HepG2 (cell line): ENCODE results near the gene TECTB. TPM values are rescaled to one million over a fixed set of nuclear protein-coding genes. Genes with fewer than 3 reads are reported as not detected.

Experiments
- ATAC-seq: fragments of 200-7000 bp; cut with Tn5 transposase; 3 replicates; pipeline ENCODE4 v1.9.1; 2020; ENCODE audit warnings: mild to moderate bottlenecking, moderate library complexity
- BruUV-seq: library from RNA; stranded (reverse); fragments of 400-500 nt; replicated peaks from 2 replicates; lab custom pipeline; 2021; lab: Mats Ljungman, UMichigan
- CTCF ChIA-PET: fragments of 300-600 bp; formaldehyde crosslinking; extraction: SDS; loops from one replicate; lab custom pipeline; 2021; ENCODE audit warnings: low total read pairs, inconsistent platforms, low intra/inter-chr PET ratio; lab: Yijun Ruan, JAX
- POLR2A ChIA-PET: fragments of 350-600 bp; sonication (Branson Sonifier 250); formaldehyde crosslinking; loops from one replicate; lab custom pipeline; 2020; ENCODE audit warnings: antibody characterized with exemption, inconsistent platforms; lab: Yijun Ruan, JAX
- DNase-seq: peaks from one replicate; pipeline ENCODE4 v3.0.0-alpha.2; 2015; ENCODE audit warnings: low spot score
- FAIRE-seq: peaks from 3 replicates; lab custom pipeline; 2011; peaks lifted over from hg19 to GRCh38; lab: Jason Lieb, UNC
- H2AFZ ChIP-seq: one replicate; pipeline ENCODE4 v1.6.1; 2011; ENCODE audit warnings: low read length, inconsistent platforms
- H3K27ac ChIP-seq: fragments of 300-600 bp; 3 replicates; pipeline ENCODE4 v1.8.0; 2011; ENCODE audit warnings: mixed run types, mild to moderate bottlenecking, mixed read lengths, low read length, inconsistent platforms; ENCODE audit not compliant: insufficient read depth; ENCODE audit errors: extremely low read length
- H3K27me3 ChIP-seq, 2 experiments: fragments of 200-600 bp in 1 of 2; 2 replicates in 1 of 2; 3 replicates in 1 of 2; pipeline versions ENCODE4 v1.6.0 to v1.8.0; 2011; ENCODE audit warnings: low read length in 2 of 2, mild to moderate bottlenecking in 2 of 2, moderate library complexity in 2 of 2, inconsistent platforms in 1 of 2; ENCODE audit not compliant: insufficient read depth in 2 of 2, control insufficient read depth in 1 of 2
- H3K36me3 ChIP-seq, 2 experiments: fragments of 200-600 bp in 1 of 2; replicated peaks in 1 of 2; 2 replicates in 1 of 2; 3 replicates in 1 of 2; pipeline versions ENCODE4 v1.5.1 to v1.8.0; 2011; ENCODE audit warnings: low read length in 2 of 2, inconsistent platforms in 1 of 2; ENCODE audit not compliant: insufficient read depth in 2 of 2, control insufficient read depth in 1 of 2
- H3K4me1 ChIP-seq: 2 replicates; pipeline ENCODE4 v1.5.1; 2012; ENCODE audit warnings: low read length, inconsistent platforms; ENCODE audit not compliant: insufficient read depth
- H3K4me2 ChIP-seq: 2 replicates; pipeline ENCODE4 v1.6.0; 2011; ENCODE audit warnings: low read depth, low read length, inconsistent platforms
- H3K4me3 ChIP-seq, 3 experiments: fragments of 200-600 bp in 1 of 3; sonication (generic), shearing (Covaris generic) in 1 of 3; replicated peaks in 1 of 3; 2 replicates each; pipeline ENCODE4 v1.5.1; 2011 to 2016; ENCODE audit warnings: low read length in 3 of 3, inconsistent platforms in 2 of 3, low read depth in 2 of 3, mild to moderate bottlenecking in 2 of 3, control low read depth in 1 of 3, mixed read lengths in 1 of 3; ENCODE audit not compliant: insufficient read depth in 1 of 3
- H3K79me2 ChIP-seq: one replicate; pipeline ENCODE4 v1.6.1; 2011; ENCODE audit warnings: low read length, inconsistent platforms; ENCODE audit not compliant: insufficient read depth
- H3K9ac ChIP-seq: 2 replicates; pipeline ENCODE4 v1.6.0; 2011; ENCODE audit warnings: mild to moderate bottlenecking, low read depth, low read length, inconsistent platforms; ENCODE audit not compliant: insufficient read depth
- H3K9me3 ChIP-seq: 2 replicates; pipeline ENCODE4 v1.5.1; 2012; ENCODE audit warnings: mild to moderate bottlenecking, low read length
- H4K20me1 ChIP-seq: 2 replicates; pipeline ENCODE4 v1.6.0; 2011; ENCODE audit warnings: inconsistent platforms, mild to moderate bottlenecking, low read length, moderate library complexity; ENCODE audit not compliant: insufficient read depth
- CEBPG ChIP-seq: IDR thresholded peaks from 2 replicates; pipeline ENCODE4 v1.6.1; 2016
- EP300 ChIP-seq, 3 experiments: sonication (generic) in 1 of 3; formaldehyde crosslinking in 1 of 3; IDR thresholded peaks; 2 replicates each; pipeline versions ENCODE4 v1.5.1 to v1.6.1; 2011 to 2020; ENCODE audit warnings: low read depth in 2 of 3, low read length in 2 of 3, borderline replicate concordance in 1 of 3, improper control_type of control experiment in 1 of 3, mild to moderate bottlenecking in 1 of 3, missing genetic modification reagents in 1 of 3, moderate library complexity in 1 of 3
- HNF4A ChIP-seq: sonication (generic); formaldehyde crosslinking; IDR thresholded peaks from 2 replicates; pipeline ENCODE4 v1.4.0; 2020; ENCODE audit warnings: missing genetic modification reagents
- LRRFIP1 ChIP-seq: sonication (generic); formaldehyde crosslinking; conservative IDR thresholded peaks from 2 replicates; pipeline ENCODE4 v1.4.0; 2020; ENCODE audit warnings: missing genetic modification reagents
- MEIS1 ChIP-seq: sonication (generic); formaldehyde crosslinking; IDR thresholded peaks from 2 replicates; pipeline ENCODE4 v1.9.0; 2021; ENCODE audit warnings: mild to moderate bottlenecking, missing genetic modification reagents, moderate library complexity, borderline replicate concordance
- PAWR ChIP-seq: sonication (generic); formaldehyde crosslinking; IDR thresholded peaks from 2 replicates; pipeline ENCODE4 v1.4.0; 2020; ENCODE audit warnings: missing genetic modification reagents, mild to moderate bottlenecking, borderline replicate concordance
- POLR2G ChIP-seq: fragments of 200-400 bp; formaldehyde crosslinking; IDR thresholded peaks from 2 replicates; pipeline ENCODE4 v1.6.1; 2018; ENCODE audit warnings: mild to moderate bottlenecking, low read depth, low read length, moderate library complexity
- SALL1 ChIP-seq: sonication (generic); formaldehyde crosslinking; IDR thresholded peaks from 2 replicates; pipeline ENCODE4 v1.8.0; 2022; ENCODE audit warnings: mild to moderate bottlenecking, missing genetic modification reagents
- SMAD3 ChIP-seq: sonication (generic); formaldehyde crosslinking; IDR thresholded peaks from 2 replicates; pipeline ENCODE4 v1.4.0; 2020; ENCODE audit warnings: missing genetic modification reagents
- SMYD3 ChIP-seq: sonication (generic); formaldehyde crosslinking; IDR thresholded peaks from 2 replicates; pipeline ENCODE4 v1.8.1; 2023; ENCODE audit warnings: mild to moderate bottlenecking, missing genetic modification reagents
- SOX13 ChIP-seq, 3 experiments: fragments of 450-650 bp in 1 of 3; sonication (generic) in 1 of 3; formaldehyde crosslinking in 1 of 3; IDR thresholded peaks in 2 of 3; conservative IDR thresholded peaks in 1 of 3; 2 replicates each; pipeline versions ENCODE4 v1.5.0 to v1.6.1; 2016 to 2020; ENCODE audit warnings: antibody characterized with exemption in 1 of 3, mild to moderate bottlenecking in 1 of 3, missing compliant biosample characterization in 1 of 3, missing genetic modification reagents in 1 of 3, moderate library complexity in 1 of 3
- SSRP1 ChIP-seq: IDR thresholded peaks from 2 replicates; pipeline ENCODE4 v1.6.1; 2016; ENCODE audit warnings: control low read depth
- TBX2 ChIP-seq: sonication (generic); formaldehyde crosslinking; IDR thresholded peaks from 2 replicates; pipeline ENCODE4 v1.5.0; 2020; ENCODE audit warnings: missing genetic modification reagents, mild to moderate bottlenecking, borderline replicate concordance
- ZNF235 ChIP-seq: sonication (generic); formaldehyde crosslinking; IDR thresholded peaks from 2 replicates; pipeline ENCODE4 v1.8.1; 2023; ENCODE audit warnings: mild to moderate bottlenecking, missing genetic modification reagents, borderline replicate concordance
- ZNF317 ChIP-seq: sonication (generic); formaldehyde crosslinking; IDR thresholded peaks from 2 replicates; pipeline ENCODE4 v1.5.0; 2020; ENCODE audit warnings: mild to moderate bottlenecking, missing genetic modification reagents
- ZNF546 ChIP-seq: sonication (generic); formaldehyde crosslinking; conservative IDR thresholded peaks from 2 replicates; pipeline ENCODE4 v1.8.1; 2023; ENCODE audit warnings: mild to moderate bottlenecking, missing genetic modification reagents
- ZNF572 ChIP-seq: sonication (generic); formaldehyde crosslinking; IDR thresholded peaks from 2 replicates; pipeline ENCODE4 v1.5.1; 2020; ENCODE audit warnings: mild to moderate bottlenecking, missing genetic modification reagents
- ZNF678 ChIP-seq: sonication (generic); formaldehyde crosslinking; IDR thresholded peaks from 2 replicates; pipeline ENCODE4 v1.4.0; 2020; ENCODE audit warnings: mild to moderate bottlenecking, missing genetic modification reagents
- ZNF766 ChIP-seq: sonication (generic); formaldehyde crosslinking; IDR thresholded peaks from 2 replicates; pipeline ENCODE4 v1.5.0; 2020; ENCODE audit warnings: missing genetic modification reagents, borderline replicate concordance
- in situ Hi-C: cut with HindIII; loops from 2 replicates; pipeline ENCODE4 v1.10.0; 2017; ENCODE audit warnings: low pct_unique_long_range_greater_than_20kb; ENCODE audit not compliant: extremely low pct_ligation_motif_present
- intact Hi-C: fragments of 100-400 bp; cut with micrococcal nuclease; formaldehyde crosslinking; loops from one replicate; pipeline ENCODE4 v1.10.0; 2022; ENCODE audit not compliant: unreplicated experiment
- polyA plus RNA-seq, 8 experiments: library from polyadenylated mRNA; depleted of rRNA in 3 of 8; stranded (reverse) in 7 of 8; unstranded in 1 of 8; fragments of >200 nt; fragmentation: Illumina TruSeq in 4 of 8; extraction: Trizol in 4 of 8; gene quantifications; 2 replicates each; pipeline versions ENCODE4 v1.2.1 to v1.2.3, GENCODE V29; 2011 to 2016; ENCODE audit warnings: low read depth in 4 of 8, missing spikeins in 1 of 8, mixed read lengths in 1 of 8; ENCODE audit not compliant: insufficient read depth in 1 of 8
- total RNA-seq, 5 experiments: library from RNA; depleted of rRNA; stranded (reverse); fragments of >200 nt; fragmentation: Illumina TruSeq; extraction: Trizol; gene quantifications; 2 replicates each; pipeline ENCODE4 v1.2.3, GENCODE V29; 2016; ENCODE audit warnings: low read depth in 1 of 5
- TF ChIP-seq, protein P1 (sequence below): sonication (generic); formaldehyde crosslinking; IDR thresholded peaks from 2 replicates; pipeline ENCODE4 v1.5.1; 2020; ENCODE audit warnings: missing genetic modification reagents, mild to moderate bottlenecking, borderline replicate concordance

TECTB gene
- total and polyA plus RNA-seq, 2 of the 13 experiments (the other 11 are each of a cell fraction or from before 2014, with no cell fraction given), result 0.78 to 1.8 TPM

DNA sequence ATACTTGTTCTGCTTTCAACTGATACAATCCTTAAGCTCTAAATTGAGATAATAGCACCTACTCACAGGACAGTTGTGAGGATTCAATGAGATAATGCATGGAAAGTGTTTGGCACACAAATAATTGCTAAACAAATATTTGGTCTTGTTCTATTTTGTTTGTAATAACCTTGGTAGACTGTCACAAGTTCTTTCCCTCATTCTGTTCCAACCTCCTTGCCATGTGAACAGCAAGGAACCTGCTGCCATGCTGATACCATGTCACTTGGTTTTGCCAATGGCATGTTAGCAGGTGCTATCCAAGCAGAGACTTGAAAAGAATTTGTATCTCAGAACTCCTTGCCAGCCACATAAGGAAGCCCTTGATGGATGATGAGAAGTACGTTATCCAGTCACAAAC, 24.8 kb upstream of the TECTB start (continued):
- no peak for TF ChIP-seq ZNF678 (CRISPR knock-in tag)
- peak; percentile 18; the same call in 1 of the 2 replicates for TF ChIP-seq SMAD3 (CRISPR knock-in tag)
- TF ChIP-seq ZNF317, result no peak
- TF ChIP-seq SMYD3, result no peak
- TF ChIP-seq SOX13 (IDR thresholded peaks at IDR 0.05), result no peak
- TF ChIP-seq SOX13 (CRISPR knock-in tag; conservative IDR thresholded peaks at IDR 0.05 in 1 of 2, IDR thresholded peaks at IDR 0.05 in 1 of 2), result peak in 1 of 2 experiments; percentile 71; a peak in 2 of 4 replicates
- TF ChIP-seq POLR2G, result no peak
- peak in 1 of 2 experiments; percentile 46; a peak in 2 of 4 replicates for TF ChIP-seq EP300 (IDR thresholded peaks at IDR 0.05; ENCODE audit: low read depth in 2 of 2, low read length in 2 of 2)
- peak; percentile 40; the same call in 1 of the 2 replicates for TF ChIP-seq EP300 (CRISPR knock-in tag; IDR thresholded peaks at IDR 0.05; ENCODE audit: borderline replicate concordance)

- Histone ChIP-seq H4K20me1 (no peaks in the 10 kb centered on the region), H3K4me2 (no peak overlapping the region), H3K4me1 (peaks cover 75% of the 10 kb centered on the region), H2AFZ (no peak overlapping the region), H3K4me3 (no peak overlapping the region), H3K79me2 (no peaks in the 10 kb centered on the region), H3K36me3 (no peaks in the 10 kb centered on the region), H3K9ac (no peak overlapping the region; the same call in 1 of the 2 replicates), H3K9me3 (no peaks in the 10 kb centered on the region), H3K27me3 (no peaks in the 10 kb centered on the region), H3K27ac (peak overlapping the region; percentile 98)
- intact Hi-C loops (no loop called here), in situ Hi-C loops (no loop called here)
- DNase-seq (no peak), ATAC-seq (no peak), FAIRE-seq (no peak)
- no TSS peak for BruUV-seq
- POLR2A ChIA-PET, result interaction anchor here (1.7 to 4.8 kb wide), 3 partner anchors 34 to 123 kb away, joined by 3 to 189 read pairs (median 63); no protein-coding TSS in a partner anchor
- CTCF ChIA-PET, result no interaction called here
- TF ChIP-seq TBX2 (CRISPR knock-in tag), result no peak
- TF ChIP-seq ZNF766 (CRISPR knock-in tag), result no peak
- TF ChIP-seq ZNF235 (CRISPR knock-in tag), result no peak
- TF ChIP-seq, protein P1, sequence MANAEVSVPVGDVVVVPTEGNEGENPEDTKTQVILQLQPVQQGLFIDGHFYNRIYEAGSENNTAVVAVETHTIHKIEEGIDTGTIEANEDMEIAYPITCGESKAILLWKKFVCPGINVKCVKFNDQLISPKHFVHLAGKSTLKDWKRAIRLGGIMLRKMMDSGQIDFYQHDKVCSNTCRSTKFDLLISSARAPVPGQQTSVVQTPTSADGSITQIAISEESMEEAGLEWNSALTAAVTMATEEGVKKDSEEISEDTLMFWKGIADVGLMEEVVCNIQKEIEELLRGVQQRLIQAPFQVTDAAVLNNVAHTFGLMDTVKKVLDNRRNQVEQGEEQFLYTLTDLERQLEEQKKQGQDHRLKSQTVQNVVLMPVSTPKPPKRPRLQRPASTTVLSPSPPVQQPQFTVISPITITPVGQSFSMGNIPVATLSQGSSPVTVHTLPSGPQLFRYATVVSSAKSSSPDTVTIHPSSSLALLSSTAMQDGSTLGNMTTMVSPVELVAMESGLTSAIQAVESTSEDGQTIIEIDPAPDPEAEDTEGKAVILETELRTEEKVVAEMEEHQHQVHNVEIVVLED (CRISPR knock-in tag), result no peak
- no peak for TF ChIP-seq SOX13 (IDR thresholded peaks at IDR 0.05)
- TF ChIP-seq SOX13 (CRISPR knock-in tag; conservative IDR thresholded peaks at IDR 0.05 in 1 of 2, IDR thresholded peaks at IDR 0.05 in 1 of 2), result 0 out of 4 replicates have a peak, but pooled peaks of 1 of the 2 experiments have one; percentile 36
- no peak for TF ChIP-seq PAWR
- TF ChIP-seq CEBPG, result 0 out of 2 replicates have a peak, but pooled peaks have one; percentile 18
- no peak for TF ChIP-seq ZNF546 (CRISPR knock-in tag)
- no peak for TF ChIP-seq HNF4A
- TF ChIP-seq SSRP1 (CRISPR knock-in tag), result no peak
- TF ChIP-seq ZNF572 (CRISPR knock-in tag), result no peak
- peak; percentile 37; the same call in 1 of the 2 replicates for TF ChIP-seq SALL1 (CRISPR knock-in tag)
- TF ChIP-seq MEIS1, result no peak
- TF ChIP-seq LRRFIP1 (CRISPR knock-in tag), result no peak
Observed at GRCh38 chr10:112259688-112260087, 23.5 kb upstream of the TECTB start.
